Measurements from ENCODE around the gene GATA6. TPM values are rescaled to one million over a fixed set of nuclear protein-coding genes. Genes with fewer than 3 reads are reported as not detected.

GATA6 gene
- total RNA-seq, 1 donor from 2014 or later = 23.8 TPM

- no peak overlapping the region for H3K4me3 Mint-ChIP-seq (ENCODE audit: unreplicated experiment)
- no peaks in the 10 kb centered on the region for H3K9me3 Mint-ChIP-seq (ENCODE audit: unreplicated experiment)
- no peak for DNase-seq (ENCODE audit: low spot score)
- no peaks in the 10 kb centered on the region for H3K36me3 Mint-ChIP-seq (ENCODE audit: low read depth, unreplicated experiment)
- H3K27ac Mint-ChIP-seq (ENCODE audit: unreplicated experiment) = no peak overlapping the region
- no peaks in the 10 kb centered on the region for H3K4me1 Mint-ChIP-seq (ENCODE audit: unreplicated experiment)
- TF ChIP-seq CTCF (IDR thresholded peaks at IDR 0.05; ENCODE audit: unreplicated experiment) = no peak
- peaks cover 2% of the 10 kb centered on the region for H3K27me3 Mint-ChIP-seq (ENCODE audit: unreplicated experiment)
These were observed 36.6 kb upstream of the GATA6 start for GRCh38 chr18:22132763-22133162.

DNA sequence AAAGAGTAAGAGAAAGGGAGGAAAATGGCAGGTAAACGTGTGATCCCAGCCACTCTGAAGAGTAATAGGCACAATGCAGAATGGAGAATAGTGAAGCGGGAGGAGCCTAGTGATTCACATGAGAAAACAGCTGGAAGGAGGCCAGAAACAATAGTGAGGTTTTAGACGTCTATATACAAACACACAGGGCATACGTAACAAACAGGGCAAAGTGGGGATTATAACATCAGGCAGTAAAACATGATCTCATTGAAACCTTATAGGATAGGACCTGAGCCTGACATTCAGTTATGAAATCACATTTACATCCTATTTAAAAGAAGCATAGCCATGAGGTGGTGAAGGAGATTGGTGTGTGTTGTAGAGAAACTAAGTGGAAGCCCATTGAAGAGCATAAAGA, 33.0 kb upstream of the GATA6 start:
- Mint-ChIP-seq H3K36me3 (ENCODE audit: low read depth, unreplicated experiment) (no peaks in the 10 kb centered on the region), H3K9me3 (ENCODE audit: unreplicated experiment) (no peaks in the 10 kb centered on the region), H3K27me3 (ENCODE audit: unreplicated experiment) (no peaks in the 10 kb centered on the region), H3K4me3 (ENCODE audit: unreplicated experiment) (no peak overlapping the region), H3K4me1 (ENCODE audit: unreplicated experiment) (no peaks in the 10 kb centered on the region), H3K27ac (ENCODE audit: unreplicated experiment) (no peak overlapping the region)
- no peak for DNase-seq (ENCODE audit: low spot score)
- no peak for TF ChIP-seq CTCF (IDR thresholded peaks at IDR 0.05; ENCODE audit: unreplicated experiment)

DNA sequence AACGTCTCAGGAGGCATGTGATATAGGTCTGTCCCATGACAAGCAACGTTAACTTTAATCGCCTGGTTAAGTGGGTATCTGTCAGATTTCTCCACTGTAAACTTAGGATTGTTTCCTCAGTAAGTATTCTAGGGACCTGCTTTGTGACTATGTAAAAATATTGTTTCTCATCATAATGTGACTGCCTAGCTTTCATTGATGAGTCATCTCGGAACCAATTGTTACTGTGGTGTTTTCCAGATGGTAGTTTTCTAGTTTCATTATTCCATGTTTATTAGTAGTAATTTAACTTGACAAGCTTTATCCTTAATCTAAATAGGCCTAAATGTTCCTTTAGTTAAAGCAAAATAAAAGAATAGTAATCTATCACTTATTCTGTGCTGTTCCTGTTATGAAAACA, 28.2 kb upstream of the GATA6 start:
- Mint-ChIP-seq H3K4me1 (ENCODE audit: unreplicated experiment) (no peaks in the 10 kb centered on the region), H3K9me3 (ENCODE audit: unreplicated experiment) (no peaks in the 10 kb centered on the region), H3K36me3 (ENCODE audit: low read depth, unreplicated experiment) (no peaks in the 10 kb centered on the region), H3K27ac (ENCODE audit: unreplicated experiment) (no peak overlapping the region), H3K4me3 (ENCODE audit: unreplicated experiment) (no peak overlapping the region), H3K27me3 (ENCODE audit: unreplicated experiment) (no peaks in the 10 kb centered on the region)
- no peak for DNase-seq (ENCODE audit: low spot score)
- no peak for TF ChIP-seq CTCF (IDR thresholded peaks at IDR 0.05; ENCODE audit: unreplicated experiment)

DNA sequence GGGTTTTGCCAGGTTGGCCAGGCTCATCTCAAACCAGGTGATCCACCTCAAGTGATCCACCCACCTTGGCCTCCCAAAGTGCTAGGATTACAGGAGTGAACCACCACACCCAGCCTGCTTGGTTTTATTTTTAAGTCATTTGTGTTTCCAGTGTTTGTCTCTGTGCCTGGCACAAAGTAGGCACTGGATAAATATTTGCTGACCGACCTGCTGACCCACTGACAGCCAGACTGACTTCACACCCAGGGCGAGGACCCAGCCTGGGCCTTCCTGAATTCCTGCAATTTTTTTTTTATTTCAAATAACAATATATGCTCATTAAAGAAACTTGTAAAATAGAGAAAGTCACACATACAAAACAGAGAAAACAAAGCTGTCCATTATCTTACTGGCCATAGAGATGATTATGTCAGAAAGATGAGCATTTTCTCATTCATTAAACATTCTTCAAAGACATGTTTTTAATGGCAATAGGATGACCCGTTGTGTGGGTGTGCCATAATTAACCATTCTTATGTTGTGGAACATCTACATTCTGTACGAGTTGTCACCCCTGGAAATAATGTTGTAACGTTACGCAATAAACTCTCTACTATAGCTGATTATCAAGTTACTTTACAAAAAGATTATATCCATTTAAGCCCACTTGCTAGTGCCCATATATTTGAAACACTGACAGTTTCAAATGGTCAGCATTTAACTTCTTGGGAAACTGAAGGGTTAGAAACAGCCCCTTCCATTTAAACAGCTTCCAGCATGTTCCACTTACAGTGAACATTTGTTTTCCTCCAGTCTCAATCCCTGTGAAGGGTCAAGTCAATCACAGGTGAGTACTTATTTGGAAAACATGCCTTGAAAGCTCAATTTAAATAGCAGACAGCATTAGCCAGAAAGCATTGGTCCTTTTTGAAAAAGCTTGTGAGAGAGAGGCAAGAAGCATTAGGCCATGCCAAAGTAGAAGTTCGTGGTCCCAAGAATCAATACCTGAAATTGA, 25.7 kb upstream of the GATA6 start:
- Mint-ChIP-seq H3K4me1 (ENCODE audit: unreplicated experiment) (no peaks in the 10 kb centered on the region), H3K27me3 (ENCODE audit: unreplicated experiment) (no peaks in the 10 kb centered on the region), H3K36me3 (ENCODE audit: low read depth, unreplicated experiment) (no peaks in the 10 kb centered on the region), H3K4me3 (ENCODE audit: unreplicated experiment) (no peak overlapping the region), H3K9me3 (ENCODE audit: unreplicated experiment) (no peaks in the 10 kb centered on the region), H3K27ac (ENCODE audit: unreplicated experiment) (no peak overlapping the region)
- DNase-seq (ENCODE audit: low spot score) = no peak
- TF ChIP-seq CTCF (IDR thresholded peaks at IDR 0.05; ENCODE audit: unreplicated experiment) = no peak

GRCh38 chr18:22145160-22145559, 24.2 kb upstream of the GATA6 start:
- Mint-ChIP-seq H3K27ac (ENCODE audit: unreplicated experiment) (no peak overlapping the region), H3K36me3 (ENCODE audit: low read depth, unreplicated experiment) (no peaks in the 10 kb centered on the region), H3K9me3 (ENCODE audit: unreplicated experiment) (no peaks in the 10 kb centered on the region), H3K4me3 (ENCODE audit: unreplicated experiment) (no peak overlapping the region), H3K4me1 (ENCODE audit: unreplicated experiment) (peaks cover 7% of the 10 kb centered on the region), H3K27me3 (ENCODE audit: unreplicated experiment) (peaks cover 4% of the 10 kb centered on the region)
- TF ChIP-seq CTCF (IDR thresholded peaks at IDR 0.05; ENCODE audit: unreplicated experiment) = no peak
- DNase-seq (ENCODE audit: low spot score) = no peak

Measured in endothelial cell (in vitro differentiated cells).